Epithelial cell of proximal tubule (primary cell): ENCODE data around the gene FYCO1. TPM values are rescaled to one million over a fixed set of nuclear protein-coding genes. Genes with fewer than 3 reads are reported as not detected.

Source experiments
- DNase-seq: peaks from one replicate; pipeline ENCODE4 v3.0.0-alpha.2; 2011; ENCODE audit warnings: low read depth
- H3K4me3 ChIP-seq: 2 replicates; pipeline ENCODE4 v1.5.1; 2011; ENCODE audit warnings: low read depth, mild to moderate bottlenecking, low read length
- total RNA-seq: library from RNA; depleted of rRNA; stranded (reverse); fragments of >200 nt; gene quantifications from 2 replicates; pipeline ENCODE4 v1.2.3, GENCODE V29; 2015
- TF ChIP-seq, protein P1 (sequence below): conservative IDR thresholded peaks from 2 replicates; pipeline ENCODE4 v1.5.1; 2012; ENCODE audit warnings: low read depth, mild to moderate bottlenecking, low read length

The FYCO1 gene
- total RNA-seq, 1 donor from 2014 or later, result 10.3 TPM

DNA sequence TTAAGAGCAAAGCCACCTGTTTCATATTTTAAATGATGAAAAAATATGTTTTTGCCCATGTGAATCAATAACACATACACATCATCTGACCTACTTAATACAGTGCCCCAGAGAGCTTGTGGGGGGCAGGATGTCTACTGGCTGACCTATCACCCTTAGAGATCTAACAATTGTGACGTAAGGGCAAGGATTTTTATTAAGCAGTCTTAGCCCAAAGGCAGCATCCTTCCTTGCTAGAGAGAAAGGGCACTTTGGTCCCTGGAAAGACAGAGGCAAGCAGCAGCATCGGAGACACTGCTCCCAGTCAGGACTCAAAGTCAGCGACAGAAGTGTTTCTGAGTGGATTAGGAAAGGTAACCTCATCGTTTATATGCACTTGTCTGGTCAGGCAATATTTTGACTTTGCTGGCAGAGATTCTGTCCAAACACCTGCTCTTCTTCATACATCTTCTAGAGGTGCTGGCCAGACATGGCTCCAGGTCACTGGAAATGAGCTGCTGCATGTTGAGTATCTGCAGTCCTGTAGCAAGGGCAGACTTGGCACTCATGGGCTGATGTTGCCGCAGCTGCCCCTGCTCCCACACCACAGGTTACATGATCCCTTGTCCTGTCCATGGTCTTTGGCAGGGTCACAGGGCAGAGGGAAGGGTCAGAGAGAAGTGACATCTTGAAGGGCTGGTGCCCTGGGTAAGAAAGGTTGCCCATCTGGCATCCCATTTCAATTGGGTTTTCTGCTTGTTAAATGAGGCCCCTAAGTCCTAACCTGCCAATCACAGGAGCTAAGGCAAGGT lies 50.6 kb downstream of the FYCO1 start:
- no peak overlapping the region for H3K4me3 ChIP-seq
- TF ChIP-seq, protein P1, sequence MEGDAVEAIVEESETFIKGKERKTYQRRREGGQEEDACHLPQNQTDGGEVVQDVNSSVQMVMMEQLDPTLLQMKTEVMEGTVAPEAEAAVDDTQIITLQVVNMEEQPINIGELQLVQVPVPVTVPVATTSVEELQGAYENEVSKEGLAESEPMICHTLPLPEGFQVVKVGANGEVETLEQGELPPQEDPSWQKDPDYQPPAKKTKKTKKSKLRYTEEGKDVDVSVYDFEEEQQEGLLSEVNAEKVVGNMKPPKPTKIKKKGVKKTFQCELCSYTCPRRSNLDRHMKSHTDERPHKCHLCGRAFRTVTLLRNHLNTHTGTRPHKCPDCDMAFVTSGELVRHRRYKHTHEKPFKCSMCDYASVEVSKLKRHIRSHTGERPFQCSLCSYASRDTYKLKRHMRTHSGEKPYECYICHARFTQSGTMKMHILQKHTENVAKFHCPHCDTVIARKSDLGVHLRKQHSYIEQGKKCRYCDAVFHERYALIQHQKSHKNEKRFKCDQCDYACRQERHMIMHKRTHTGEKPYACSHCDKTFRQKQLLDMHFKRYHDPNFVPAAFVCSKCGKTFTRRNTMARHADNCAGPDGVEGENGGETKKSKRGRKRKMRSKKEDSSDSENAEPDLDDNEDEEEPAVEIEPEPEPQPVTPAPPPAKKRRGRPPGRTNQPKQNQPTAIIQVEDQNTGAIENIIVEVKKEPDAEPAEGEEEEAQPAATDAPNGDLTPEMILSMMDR, result no peak
- DNase-seq, result no peak

DNA sequence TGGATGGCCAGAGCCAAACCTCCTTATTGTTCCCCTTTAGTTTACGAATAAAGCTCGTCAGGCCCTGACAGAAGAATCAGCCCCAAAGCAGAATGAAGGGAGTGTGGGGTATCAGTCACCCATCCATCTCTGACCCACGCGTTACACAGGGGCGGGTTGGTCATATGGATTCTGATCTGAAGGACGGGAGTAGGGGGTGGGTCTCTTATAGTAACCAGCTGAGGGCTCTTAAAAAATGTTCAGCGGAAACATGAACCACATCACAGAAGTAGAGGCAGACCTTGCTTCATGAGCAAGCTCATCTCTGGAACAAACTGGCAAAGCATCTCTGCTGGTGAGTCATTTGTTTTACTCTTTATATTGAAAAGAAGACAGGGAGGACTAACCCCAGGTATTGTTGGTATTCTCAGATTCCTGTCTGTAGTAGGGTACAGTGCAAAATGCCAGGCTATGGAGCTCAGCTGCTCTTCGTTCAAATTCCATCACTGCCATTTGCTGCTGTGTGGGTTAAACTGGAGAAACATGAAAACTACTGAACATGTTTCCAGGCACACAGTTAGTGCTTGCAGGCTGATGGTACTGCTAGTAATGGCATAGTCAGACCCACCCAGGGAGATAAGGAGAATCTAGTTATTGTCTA lies 52.3 kb downstream of the FYCO1 start, which contains the start of gene CXCR6:
Gene CXCR6, plus strand, starts transcription at position 258 of the 640 bp plus-strand sequence. CDS start 3,018 bp downstream, outside the sequence.
- DNase-seq, result no peak
- TF ChIP-seq, protein P1, result no peak

DNA sequence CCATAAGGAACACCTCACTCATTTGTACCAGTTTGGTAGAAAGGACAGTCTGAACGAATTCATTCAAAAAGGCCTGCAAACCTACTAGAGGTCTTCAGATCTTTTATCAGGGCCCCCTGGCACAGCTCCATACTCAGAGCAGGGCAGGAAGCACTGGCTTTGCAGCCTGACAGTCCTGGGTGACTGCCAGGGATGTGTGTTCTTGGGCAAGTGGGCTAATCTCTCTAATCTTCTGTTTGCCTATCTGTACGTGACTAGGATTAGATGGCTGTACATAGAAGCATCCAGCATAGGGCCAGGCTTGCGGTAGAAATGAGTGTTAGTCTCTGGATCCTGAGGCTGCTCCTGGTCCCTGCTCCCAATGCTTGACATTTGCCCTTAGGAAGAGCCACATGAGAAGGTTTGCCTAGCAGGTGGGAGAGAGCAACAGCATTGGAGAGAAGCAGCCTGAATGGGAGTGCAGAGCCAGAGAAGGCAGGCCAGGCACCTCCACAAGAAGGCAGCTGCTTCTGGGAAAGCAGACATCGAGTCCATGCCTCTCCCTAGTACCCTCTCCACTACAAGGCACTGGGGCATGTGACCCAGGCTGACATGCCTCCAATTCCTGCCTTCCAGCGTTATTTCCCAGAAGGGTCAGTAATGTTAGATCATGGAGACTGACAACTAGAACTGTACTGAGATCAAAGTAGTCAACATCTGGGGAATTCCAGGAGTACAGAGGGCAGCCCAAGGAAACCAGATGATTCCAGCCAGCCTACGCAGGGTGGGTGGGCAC lies 53.4 kb downstream of the FYCO1 start:
- TF ChIP-seq, protein P1, result no peak
- no peak overlapping the region for H3K4me3 ChIP-seq
- no peak for DNase-seq

More for the DNA sequence above, 52.3 kb downstream of the FYCO1 start, which contains the start of gene CXCR6:
- no peak within 1 kb of the TSS for H3K4me3 ChIP-seq

DNA sequence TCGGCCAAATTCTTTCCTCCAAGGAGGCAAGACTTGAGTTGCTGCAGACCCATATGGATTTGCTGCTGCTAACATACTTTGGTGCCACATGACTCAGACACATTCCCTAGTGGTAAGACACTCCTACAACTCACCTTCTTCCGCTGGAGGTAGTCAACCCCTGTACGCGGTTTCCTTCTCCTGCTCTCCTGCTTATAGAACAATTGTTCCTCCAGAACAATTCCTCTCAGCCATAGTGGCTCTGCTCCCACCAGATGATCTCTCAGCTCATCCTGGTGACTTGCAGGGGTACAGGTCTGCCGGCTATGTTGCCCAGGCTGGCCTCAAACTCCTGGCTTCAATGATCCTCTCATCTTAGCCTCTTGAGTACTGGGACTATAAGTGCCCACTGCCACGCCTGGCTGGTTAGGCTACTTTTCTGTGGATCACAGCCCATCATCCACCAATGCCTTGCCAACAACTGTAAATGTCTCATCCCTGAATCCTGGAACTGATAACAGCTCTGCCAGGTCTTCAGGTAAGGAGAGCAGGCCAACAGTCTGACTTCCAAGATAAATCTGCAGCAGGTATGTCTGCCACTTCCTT lies 54.8 kb downstream of the FYCO1 start:
- H3K4me3 ChIP-seq, result no peak overlapping the region
- TF ChIP-seq, protein P1, result no peak
- no peak for DNase-seq

DNA sequence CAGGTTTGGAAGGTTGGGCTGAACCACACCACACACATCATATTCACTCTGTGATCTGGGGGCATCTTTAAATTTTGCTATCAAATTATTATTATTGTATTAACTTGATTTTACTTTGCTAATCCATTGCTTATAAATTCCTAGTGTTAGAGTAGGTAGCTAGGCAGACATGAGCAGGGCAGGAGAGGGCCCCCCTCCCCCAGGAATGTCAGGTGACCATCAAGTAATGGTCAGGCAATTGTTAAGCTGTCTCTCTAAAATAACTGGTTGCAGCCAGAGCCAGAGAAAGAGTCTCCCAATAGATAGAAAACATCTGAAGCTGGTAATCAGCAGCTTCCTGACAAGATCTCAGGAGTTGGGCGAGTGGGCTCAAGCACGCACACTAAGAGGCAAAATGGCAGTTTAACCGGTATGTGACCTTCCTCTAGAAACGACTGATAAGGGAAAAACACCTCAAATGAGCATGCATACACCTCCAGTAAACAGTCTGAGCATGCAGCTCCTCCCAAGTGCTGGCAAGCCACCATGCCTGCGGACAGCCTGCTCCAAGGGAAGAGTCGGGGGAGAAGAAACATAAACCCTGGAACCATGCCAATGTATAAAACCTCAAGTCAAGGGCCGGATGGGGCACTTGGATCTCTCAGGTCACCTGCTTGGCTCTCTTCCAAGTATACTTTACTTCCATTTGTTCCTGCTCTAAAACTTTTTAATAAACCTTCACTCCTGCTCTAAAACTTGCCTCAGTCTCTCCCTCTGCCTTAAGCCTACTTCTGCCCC lies 55.4 kb downstream of the FYCO1 start:
- DNase-seq, result no peak
- TF ChIP-seq, protein P1, result no peak
- no peak overlapping the region for H3K4me3 ChIP-seq

DNA sequence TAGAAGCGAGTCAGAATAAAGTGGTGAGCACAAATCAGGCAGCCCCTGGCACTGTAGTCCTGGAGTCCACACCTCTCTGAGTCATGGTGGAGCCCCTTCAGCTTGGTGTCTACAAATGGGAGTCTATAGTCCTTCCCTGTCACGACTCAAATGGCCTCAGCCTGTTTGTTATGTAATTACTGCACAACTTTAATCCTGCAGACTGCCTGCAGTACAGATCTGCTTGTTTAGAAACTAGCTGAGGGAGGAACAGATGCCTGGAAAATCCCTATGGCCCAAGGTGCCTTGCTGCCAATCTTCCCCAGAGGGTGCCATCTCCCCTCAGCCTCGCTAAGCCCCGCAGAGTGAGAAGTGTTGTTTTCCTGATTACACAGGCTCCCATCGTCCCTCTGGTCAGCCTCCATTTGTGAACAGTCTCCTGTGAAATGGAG lies 56.3 kb downstream of the FYCO1 start:
- DNase-seq, result no peak
- no peak overlapping the region for H3K4me3 ChIP-seq
- TF ChIP-seq, protein P1, result no peak
